GM12801 (cell line): ENCODE results near the gene SLC35G1.

Experiments used
- CTCF ChIP-seq: IDR thresholded peaks from one replicate; pipeline ENCODE4 v1.5.1; 2011; ENCODE audit warnings: control low read depth; ENCODE audit not compliant: insufficient read length; ENCODE audit errors: extremely low read depth

Gene SLC35G1

GRCh38 chr10:93926613-93927012, 32.8 kb downstream of the SLC35G1 start:
- TF ChIP-seq CTCF = no peak

- no peak for TF ChIP-seq CTCF
Measured at GRCh38 chr10:93938140-93938539, 44.4 kb downstream of the SLC35G1 start.

- TF ChIP-seq CTCF = no peak
Measured at GRCh38 chr10:93940881-93941280, 47.1 kb downstream of the SLC35G1 start.

GRCh38 chr10:93941606-93942005, 47.8 kb downstream of the SLC35G1 start:
- TF ChIP-seq CTCF = no peak

GRCh38 chr10:93945819-93946218, 52.0 kb downstream of the SLC35G1 start:
- TF ChIP-seq CTCF = no peak

GRCh38 chr10:93947055-93947454, 53.3 kb downstream of the SLC35G1 start:
- no peak for TF ChIP-seq CTCF

- no peak for TF ChIP-seq CTCF
Measured at GRCh38 chr10:93947524-93947923, 53.7 kb downstream of the SLC35G1 start.

GRCh38 chr10:93951905-93952304, 58.1 kb downstream of the SLC35G1 start:
- no peak for TF ChIP-seq CTCF
